Stimulated activated CD8-positive, alpha-beta memory T cell treated with anti-CD3 and anti-CD28 coated beads, Interleukin-7, amount 100 ng/mL, for 1 hour (primary cell): ENCODE measurements around the gene CD59.
"Not testable (repeated sequence)": the region's sequence is repeated elsewhere in the genome, so short reads cannot be mapped to it uniquely, and the experiment has no call there.

Experiments
- DNase-seq, 2 donors: peaks; one replicate each; pipeline ENCODE4 v3.0.0-alpha.2; 2020; ENCODE audit warnings: low read depth in 2 of 2

Gene CD59

GRCh38 chr11:33694346-33695050 is 41.7 kb downstream of the CD59 start:
- no peak for DNase-seq

- DNase-seq: no peak
Measured at GRCh38 chr11:33692541-33692940, 43.7 kb downstream of the CD59 start.

DNA sequence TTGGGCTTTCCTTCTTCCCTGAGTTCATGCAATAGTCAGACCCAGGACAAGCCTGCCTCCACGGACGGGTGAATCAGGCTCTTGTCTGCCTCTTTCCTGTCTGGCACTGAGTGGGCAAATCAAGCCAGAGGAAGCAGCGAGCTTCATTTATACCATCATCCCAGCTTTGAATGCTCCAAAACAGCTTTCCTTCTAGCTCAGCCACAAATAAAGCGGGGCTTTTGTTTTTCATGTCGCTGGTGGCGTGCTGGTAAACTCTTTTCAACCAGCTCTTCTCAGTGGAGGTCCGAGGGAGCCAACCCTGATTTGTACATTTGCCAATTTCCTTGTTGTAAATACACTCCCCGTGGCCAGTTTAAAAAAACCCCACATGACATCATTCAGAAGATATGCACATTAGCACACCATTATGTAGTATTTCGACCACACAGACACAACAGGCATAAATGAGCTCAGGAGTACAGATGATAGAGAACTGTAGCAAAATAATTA is 44.2 kb downstream of the CD59 start:
- no peak for DNase-seq

GRCh38 chr11:33691066-33691864 is 45.0 kb downstream of the CD59 start:
- no peak for DNase-seq

- DNase-seq: no peak
Measured at GRCh38 chr11:33690290-33691065, 45.7 kb downstream of the CD59 start.

- no peak for DNase-seq
Measured at GRCh38 chr11:33689501-33689900, 46.7 kb downstream of the CD59 start.

DNA sequence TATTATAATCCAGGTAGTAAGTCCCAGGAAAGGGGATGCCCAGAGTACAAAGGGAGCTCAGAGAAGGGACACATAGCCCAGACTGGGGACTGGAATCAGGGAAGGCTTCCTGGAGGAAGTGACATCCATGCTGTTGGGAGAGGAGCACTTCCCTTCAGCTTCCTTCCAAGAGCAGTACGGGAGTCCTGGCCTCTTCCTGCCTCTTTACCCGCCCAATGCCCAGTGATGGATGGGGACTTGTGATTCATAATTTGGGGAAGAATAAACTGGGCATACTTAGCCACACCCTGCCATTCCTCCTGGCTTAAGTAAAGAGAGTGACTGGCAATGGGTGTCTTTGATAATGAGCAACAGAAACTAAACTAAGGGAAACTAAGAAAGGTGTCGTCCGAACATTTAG is 47.1 kb downstream of the CD59 start:
- DNase-seq: no peak

DNA sequence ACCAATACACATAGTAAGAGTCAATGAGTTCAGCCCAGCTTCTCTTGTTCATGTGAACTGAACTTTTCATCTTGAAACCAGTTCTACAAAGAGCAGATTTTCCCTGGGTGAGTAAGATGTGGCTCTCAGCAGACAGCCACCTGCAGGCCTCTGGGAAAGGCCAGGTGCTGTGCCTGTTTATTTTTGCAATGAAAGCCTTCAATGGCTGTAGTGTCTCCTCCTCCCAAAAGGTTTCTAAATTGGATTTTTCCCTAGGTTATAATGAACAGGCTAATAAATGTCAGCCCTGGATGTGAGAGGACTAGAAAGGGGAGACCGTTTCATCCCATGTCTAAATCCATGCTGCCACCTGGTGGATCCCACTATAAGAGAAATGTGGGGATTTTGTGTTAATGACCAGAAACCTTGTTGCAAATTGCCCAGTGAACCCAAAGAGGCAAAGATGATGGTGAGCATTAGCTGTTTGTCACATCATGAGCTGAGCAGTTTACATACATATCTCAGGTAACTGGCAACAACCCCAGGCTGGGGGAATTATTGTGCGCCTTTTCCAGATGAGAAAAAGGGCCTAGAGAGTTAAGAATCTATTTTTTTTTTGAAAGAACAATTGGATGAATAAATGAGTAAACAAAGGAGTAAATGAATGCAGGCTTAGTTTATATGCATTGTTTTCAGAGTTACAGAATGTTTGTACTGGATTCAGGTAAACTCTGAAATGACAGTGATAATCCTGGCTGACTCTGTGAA is 48.3 kb downstream of the CD59 start:
- DNase-seq: no peak

- DNase-seq: no peak
Measured at GRCh38 chr11:33685082-33685481, 51.1 kb downstream of the CD59 start.

DNA sequence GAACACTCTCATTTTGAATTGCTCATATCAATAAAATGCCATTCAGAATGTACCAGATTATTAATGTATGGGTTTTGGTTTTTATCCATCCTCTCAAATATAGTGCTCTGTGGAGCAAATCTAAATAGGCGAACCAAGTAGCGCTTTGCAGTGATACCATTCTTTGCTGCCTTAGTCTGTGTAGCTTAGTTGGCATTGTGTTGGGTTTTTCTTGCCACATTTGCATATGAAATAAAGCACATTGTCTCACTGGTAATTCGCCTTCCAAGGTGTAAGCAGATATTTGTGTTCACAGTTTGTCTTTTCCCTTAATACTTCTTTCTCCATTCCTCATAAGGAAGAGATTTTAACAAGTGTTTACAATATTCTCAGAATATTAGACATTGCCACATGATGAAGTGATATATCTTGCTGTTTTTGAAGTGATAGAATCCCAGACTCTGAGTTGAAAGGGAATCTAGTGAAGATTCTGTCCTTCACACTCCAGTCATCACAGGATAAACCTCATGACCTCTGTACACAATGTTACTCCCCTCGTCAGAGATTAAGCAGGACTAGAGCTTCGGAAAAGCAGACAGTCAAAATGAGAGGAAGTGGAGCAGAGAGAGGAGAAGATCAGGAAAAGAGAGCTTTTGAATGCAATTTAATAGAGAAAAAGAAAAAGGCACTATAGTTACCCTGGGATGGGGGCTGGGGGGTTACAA is 52.1 kb downstream of the CD59 start:
- no peak for DNase-seq

DNA sequence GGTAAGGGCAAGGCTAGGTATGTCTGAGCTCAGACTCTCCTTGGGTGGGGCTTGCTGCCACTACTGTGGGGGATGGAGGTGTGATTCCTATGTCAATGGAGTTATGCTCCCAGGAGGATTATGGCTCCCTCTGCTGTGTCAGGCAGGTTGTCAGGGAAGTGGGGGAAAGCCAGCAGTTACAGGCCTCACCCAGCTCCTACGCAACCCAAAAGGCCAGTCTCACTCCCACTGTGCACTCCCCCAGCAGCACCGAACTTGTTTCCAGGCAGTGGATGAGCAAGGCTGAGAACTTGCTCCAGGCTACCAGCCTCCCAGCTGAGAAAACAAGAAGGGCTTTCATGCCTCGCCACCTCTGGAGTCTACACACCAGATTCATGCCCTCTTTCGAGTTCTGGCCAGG is 53.8 kb downstream of the CD59 start:
- no peak for DNase-seq

- DNase-seq: no peak
Measured at GRCh38 chr11:33682019-33682418, 54.2 kb downstream of the CD59 start.

DNA sequence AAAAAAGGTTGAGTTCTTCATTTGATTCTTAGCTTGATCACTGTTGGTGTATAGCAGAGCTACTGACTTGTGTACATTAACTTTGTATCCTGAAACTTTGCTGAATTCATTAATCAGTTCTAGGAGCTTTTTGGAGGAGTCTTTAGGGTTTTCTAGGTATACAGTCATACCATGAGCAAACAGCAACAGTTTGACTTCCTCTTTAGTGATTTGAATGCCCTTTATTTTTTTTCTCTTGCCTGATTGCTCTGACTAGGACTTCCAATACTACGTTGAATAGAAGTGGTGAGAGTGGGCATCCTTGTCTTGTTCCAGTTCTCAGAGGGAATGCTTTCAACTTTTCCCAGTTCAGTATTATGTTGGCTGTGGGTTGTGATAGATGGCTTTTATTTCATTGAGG is 57.6 kb downstream of the CD59 start:
- DNase-seq: not testable (repeated sequence)

- DNase-seq: no peak
Measured at GRCh38 chr11:33674035-33674814, 62.0 kb downstream of the CD59 start.

GRCh38 chr11:33672273-33672672 is 64.0 kb downstream of the CD59 start:
- no peak for DNase-seq

DNA sequence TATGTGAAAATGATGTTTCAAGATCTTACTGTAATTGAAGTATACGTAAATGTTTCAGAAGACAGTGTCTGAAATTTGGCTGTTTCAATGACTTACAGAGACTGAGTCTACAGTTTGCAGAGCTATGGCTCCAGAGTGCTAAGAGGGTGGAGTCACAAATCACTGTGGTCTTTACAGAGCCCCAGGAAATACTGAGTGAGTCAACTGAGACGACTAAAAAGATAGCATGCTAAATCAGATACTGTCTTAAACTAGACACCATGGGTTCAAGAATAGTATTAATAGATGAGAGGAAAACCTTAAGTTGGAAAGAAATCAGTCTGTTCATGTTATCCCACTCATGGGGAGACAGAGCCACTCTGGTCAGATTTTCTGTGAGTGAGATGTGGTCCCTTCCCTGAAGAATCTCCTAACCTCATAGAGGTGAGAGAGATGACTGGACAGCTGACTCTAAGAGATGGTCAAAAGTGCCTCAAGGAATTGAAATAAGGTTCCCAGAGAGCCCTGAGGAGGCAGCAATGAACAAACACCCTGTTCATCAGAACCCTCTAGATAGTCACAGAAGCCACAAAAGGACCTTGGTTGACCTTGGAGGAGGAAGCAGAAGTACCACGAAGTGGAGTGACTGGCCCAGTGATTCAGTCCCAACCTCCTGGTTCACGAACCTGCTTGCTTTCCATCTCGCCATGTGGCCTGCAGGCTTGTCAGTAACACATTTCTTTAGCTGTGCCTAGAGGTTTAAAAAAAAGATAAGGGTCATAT is 65.8 kb downstream of the CD59 start:
- no peak for DNase-seq

GRCh38 chr11:33669598-33670249 is 66.5 kb downstream of the CD59 start:
- no peak for DNase-seq

DNA sequence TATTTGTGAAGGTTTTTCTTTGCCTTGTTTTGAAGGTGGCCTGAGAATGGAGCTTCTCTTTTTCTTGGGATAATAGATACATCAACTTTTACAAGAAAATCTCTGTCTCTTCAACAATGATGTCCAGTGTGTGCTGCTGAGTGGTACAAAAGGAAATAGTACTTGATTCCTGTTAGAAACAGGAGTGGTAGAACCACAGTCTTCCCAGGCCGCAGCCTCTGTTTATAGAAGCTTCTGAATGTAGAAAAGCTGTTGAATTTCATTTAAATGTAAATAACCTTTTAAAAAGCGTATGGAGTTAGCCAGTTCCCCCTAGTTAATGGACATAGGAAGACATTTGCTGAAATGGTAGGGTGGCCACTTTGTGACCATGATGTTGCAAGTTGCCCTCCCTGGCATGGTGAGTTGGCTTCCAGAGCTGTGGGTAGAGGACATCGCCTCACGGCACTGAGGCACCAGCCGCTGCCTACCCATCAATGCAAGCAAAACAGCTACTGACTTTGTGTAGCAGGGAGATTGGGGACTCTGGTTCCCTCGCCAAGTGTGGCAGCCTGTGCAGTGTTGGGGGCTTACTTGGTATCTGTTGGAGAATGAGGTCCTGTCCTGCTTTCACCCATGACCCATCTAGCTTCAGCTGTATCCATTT is 67.1 kb downstream of the CD59 start:
- no peak for DNase-seq

- no peak for DNase-seq
Measured at GRCh38 chr11:33668468-33668825, 67.8 kb downstream of the CD59 start.
